EH (cell line): Measurements from ENCODE around the gene PILRA.
"Not testable (repeated sequence)": the region's sequence is repeated elsewhere in the genome, so short reads cannot be mapped to it uniquely, and the experiment has no call there.

Experiments
- DNase-seq: peaks from one replicate; pipeline ENCODE4 v3.0.0-alpha.2; 2015; ENCODE audit warnings: low read depth

Gene PILRA

GRCh38 chr7:100373261-100373831 lies at the start of gene PILRA:
Gene PILRA, plus strand, starts transcription at chr7:100373487. Its CDS starts 170 bp downstream, at chr7:100373657.
- no peak for DNase-seq

GRCh38 chr7:100324194-100324593 lies 49.1 kb upstream of the PILRA start:
- DNase-seq, result not testable (repeated sequence)

GRCh38 chr7:100325671-100326070 lies 47.6 kb upstream of the PILRA start:
- DNase-seq, result not testable (repeated sequence)

- not testable (repeated sequence) for DNase-seq
These were observed 46.4 kb upstream of the PILRA start for GRCh38 chr7:100326914-100327313.

GRCh38 chr7:100335566-100336466 lies 37.5 kb upstream of the PILRA start:
- DNase-seq, result peak; percentile 96

GRCh38 chr7:100338083-100338696 lies 35.1 kb upstream of the PILRA start:
- not testable (repeated sequence) for DNase-seq

GRCh38 chr7:100341286-100341685 lies 32.0 kb upstream of the PILRA start:
- DNase-seq, result not testable (repeated sequence)

- no peak for DNase-seq
These were observed 30.5 kb upstream of the PILRA start for GRCh38 chr7:100342765-100343164.

GRCh38 chr7:100344124-100344559 lies 29.1 kb upstream of the PILRA start:
- DNase-seq, result not testable (repeated sequence)

- DNase-seq, result peak; percentile 51
These were observed 28.6 kb upstream of the PILRA start for GRCh38 chr7:100344560-100345287.

GRCh38 chr7:100345288-100345672 lies 28.0 kb upstream of the PILRA start:
- peak; percentile 61 for DNase-seq

GRCh38 chr7:100346921-100347320 lies 26.4 kb upstream of the PILRA start:
- no peak for DNase-seq

GRCh38 chr7:100348805-100349204 lies 24.5 kb upstream of the PILRA start:
- DNase-seq, result no peak

- no peak for DNase-seq
These were observed 23.5 kb upstream of the PILRA start for GRCh38 chr7:100349757-100350156.

GRCh38 chr7:100351657-100352058 lies 21.6 kb upstream of the PILRA start:
- DNase-seq, result no peak

- not testable (repeated sequence) for DNase-seq
These were observed 21.0 kb upstream of the PILRA start for GRCh38 chr7:100352230-100352781.

- no peak for DNase-seq
These were observed 20.2 kb upstream of the PILRA start for GRCh38 chr7:100352984-100353684.

GRCh38 chr7:100353685-100354330 lies 19.5 kb upstream of the PILRA start:
- no peak for DNase-seq

GRCh38 chr7:100356416-100357068 lies 16.7 kb upstream of the PILRA start:
- no peak for DNase-seq

GRCh38 chr7:100357131-100357561 lies 16.1 kb upstream of the PILRA start:
- no peak for DNase-seq
